Spleen (tissue), 13 donors: ENCODE results near the gene INTS15. TPM values are rescaled to one million over a fixed set of nuclear protein-coding genes. Genes with fewer than 3 reads are reported as not detected.
A peak's percentile ranks its signal among the peaks of the same experiment; 100 is the strongest.

Source experiments
- DNase-seq: peaks from one replicate; pipeline ENCODE4 v3.0.0-alpha.2; 2020
- H3K27ac ChIP-seq, 8 donors: fragments of 200-600 bp; sonication (generic) in 7 of 8; 1 replicate in 4 of 8; 2 replicates in 4 of 8; pipeline versions ENCODE4 v1.5.0 to v1.8.0; 2016 to 2021; ENCODE audit warnings: inconsistent platforms in 4 of 8, mild to moderate bottlenecking in 4 of 8, moderate library complexity in 1 of 8
- H3K27me3 ChIP-seq, 7 donors: fragments of 200-600 bp; sonication (generic) in 6 of 7; replicated peaks in 1 of 7; 1 replicate in 4 of 7; 2 replicates in 3 of 7; pipeline versions ENCODE4 v1.5.0 to v1.8.0; 2016 to 2021; ENCODE audit warnings: inconsistent platforms in 3 of 7, mild to moderate bottlenecking in 1 of 7
- H3K36me3 ChIP-seq, 6 donors: fragments of 200-600 bp; sonication (generic) in 5 of 6; 1 replicate in 4 of 6; 2 replicates in 2 of 6; pipeline versions ENCODE4 v1.5.0 to v1.8.0; 2016 to 2021; ENCODE audit warnings: inconsistent platforms in 2 of 6
- H3K4me1 ChIP-seq, 6 donors: fragments of 200-600 bp; sonication (generic) in 5 of 6; 1 replicate in 3 of 6; 2 replicates in 3 of 6; pipeline versions ENCODE4 v1.5.0 to v1.8.0; 2016 to 2021; ENCODE audit warnings: inconsistent platforms in 3 of 6
- H3K4me3 ChIP-seq, 8 donors: fragments of 200-600 bp; sonication (generic) in 7 of 8; 1 replicate in 4 of 8; 2 replicates in 4 of 8; pipeline versions ENCODE4 v1.5.0 to v1.8.0; 2016 to 2021; ENCODE audit warnings: inconsistent platforms in 4 of 8, mild to moderate bottlenecking in 4 of 8, moderate library complexity in 2 of 8
- H3K9me3 ChIP-seq, 8 donors: fragments of 200-600 bp; sonication (generic) in 7 of 8; 1 replicate in 4 of 8; 2 replicates in 4 of 8; pipeline versions ENCODE4 v1.5.0 to v1.8.0; 2016 to 2021; ENCODE audit warnings: inconsistent platforms in 4 of 8
- CTCF ChIP-seq, 11 experiments: fragments of 200-600 bp in 7 of 11; fragments of 450-650 bp in 4 of 11; sonication (generic) in 4 of 11; IDR thresholded peaks in 8 of 11; conservative IDR thresholded peaks in 3 of 11; 1 replicate in 7 of 11; 2 replicates in 4 of 11; pipeline versions ENCODE4 v1.4.0 to v1.8.0; 2016 to 2021; ENCODE audit warnings: antibody characterized with exemption in 11 of 11, inconsistent platforms in 4 of 11, mild to moderate bottlenecking in 1 of 11
- POLR2A ChIP-seq, 3 donors: fragments of 450-650 bp; IDR thresholded peaks; one replicate each; pipeline ENCODE4 v1.5.1; 2017; ENCODE audit warnings: antibody characterized with exemption in 3 of 3, mild to moderate bottlenecking in 1 of 3
- POLR2AphosphoS5 ChIP-seq, 3 donors: sonication (generic); formaldehyde crosslinking; IDR thresholded peaks; one replicate each; pipeline ENCODE4 v1.5.1; 2017; ENCODE audit warnings: antibody characterized with exemption in 3 of 3
- WGBS, 5 donors: extraction: QIAGEN DNeasy Blood & Tissue Kit in 3 of 5; methylation state at CpG; one replicate each; pipeline versions ENCODE4 v1.1.5 to v1.1.7; 2013 to 2018; 5-methylcytosine and 5-hydroxymethylcytosine counted together
- intact Hi-C: fragments of 100-400 bp; cut with DNase I; formaldehyde crosslinking; loops from one replicate; pipeline ENCODE4 v1.15.0; 2023; ENCODE audit warnings: low total_unique reads
- long read RNA-seq, 2 donors: transcript quantifications; one replicate each; lab custom pipeline, GENCODE V29; 2026
- polyA plus RNA-seq, 3 donors: library from polyadenylated mRNA; stranded (reverse); fragments of 200-250 nt; gene quantifications; one replicate each; pipeline ENCODE4 v1.2.1, GENCODE V29; 2013
- total RNA-seq, 7 donors: library from RNA; depleted of rRNA in 3 of 7; stranded (reverse); fragments of >200 nt in 3 of 7; fragmentation: NEBNext Ultra II Directional in 4 of 7; extraction: Animal tissue kit (Norgen Biotek cat#: 25700) in 4 of 7; gene quantifications; one replicate each; pipeline versions ENCODE4 v1.1.0 to v1.2.1, GENCODE V29; 2016 to 2021
- donor health status: healthy with polysubstance abuse.
- donor health status: DM: no; HTN: no; CAD: no; lungs with moderate emphysema.
- donor health status: DM: no; HTN: no; CAD: no.
- donor health status: Bipolar disorder and iron deficiency.
- donor health status: healthy.
- donor health status: DM: no; HTN: no; CAD: no.
- donor health status: DM: yes; HTN: yes; CAD: no.

Gene INTS15
- total RNA-seq = 10 to 100 TPM; 29.8 to 43.9 (median 37.8) TPM
- 10 to 100 TPM; 14.3 to 31.5 (median 27.2) TPM for polyA plus RNA-seq
- long read RNA-seq, donor 1, partial matches to known transcripts = 6 of 6 reads
- long read RNA-seq, donor 1, other reads (novel, unspliced or antisense) = 0 of 6 reads
- long read RNA-seq, donor 2, transcript C7orf26-201 (6 exons, 2,182 nt) = major isoform, 5 of 5 reads
- long read RNA-seq, donor 2, partial matches to known transcripts = 0 of 5 reads
- long read RNA-seq, donor 2, other reads (novel, unspliced or antisense) = 0 of 5 reads

- H3K27me3 ChIP-seq = no peaks in the 10 kb centered on the region
- 0 to 1% (median 0%) methylated on average over 24 to 107 of the region's 107 CpGs for WGBS, 5 donors
- intact Hi-C loops = loop anchor here (10.0 kb wide), 1 partner anchor 75 kb away; no protein-coding TSS in a partner anchor
- H3K27ac ChIP-seq = peak within 1 kb of the TSS; percentile 81 to 97 (median 92)
- H3K4me3 ChIP-seq = peak within 1 kb of the TSS; percentile 63 to 98 (median 87)
- TF ChIP-seq POLR2A (IDR thresholded peaks at IDR 0.05) = peak in 2 of 3 donors; percentile 30 to 72
- peak; percentile 5 to 97 (median 89) for TF ChIP-seq CTCF (IDR thresholded peaks at IDR 0.05 in 8 of 11, conservative IDR thresholded peaks at IDR 0.05 in 3 of 11)
- peak; percentile 77 to 85 (median 80) for TF ChIP-seq POLR2AphosphoS5 (IDR thresholded peaks at IDR 0.05)
- H3K9me3 ChIP-seq = no peaks in the 10 kb centered on the region
- DNase-seq = peak; percentile 96
- H3K4me1 ChIP-seq = peaks cover 7 to 38% (median 25%) of the 10 kb centered on the region in 6 donors
- peaks cover 0 to 79% (median 54%) of the 10 kb centered on the region in 6 donors for H3K36me3 ChIP-seq
Measured at GRCh38 chr7:6589829-6590644, at the start of gene INTS15. Gene INTS15, plus strand, starts transcription at chr7:6590021. Its CDS starts 263 bp downstream, at chr7:6590284.

- H3K4me1 ChIP-seq = peaks cover 0 to 10% (median 0%) of the 10 kb centered on the region in 6 donors
- no peak overlapping the region for H3K4me3 ChIP-seq
- no peaks in the 10 kb centered on the region for H3K36me3 ChIP-seq
- TF ChIP-seq POLR2A (IDR thresholded peaks at IDR 0.05) = no peak
- TF ChIP-seq POLR2AphosphoS5 (IDR thresholded peaks at IDR 0.05) = no peak
- TF ChIP-seq CTCF (IDR thresholded peaks at IDR 0.05 in 8 of 11, conservative IDR thresholded peaks at IDR 0.05 in 3 of 11) = no peak
- H3K9me3 ChIP-seq = no peaks in the 10 kb centered on the region
- no peak overlapping the region for H3K27ac ChIP-seq
- DNase-seq = no peak
- intact Hi-C loops = no loop called here
- WGBS, 5 donors = 81 to 94% (median 88%) methylated on average over 1 of the region's 1 CpG
- peaks cover 0 to 32% (median 8%) of the 10 kb centered on the region in 7 donors for H3K27me3 ChIP-seq
Measured at GRCh38 chr7:6542368-6542767, 47.5 kb upstream of the INTS15 start.

DNA sequence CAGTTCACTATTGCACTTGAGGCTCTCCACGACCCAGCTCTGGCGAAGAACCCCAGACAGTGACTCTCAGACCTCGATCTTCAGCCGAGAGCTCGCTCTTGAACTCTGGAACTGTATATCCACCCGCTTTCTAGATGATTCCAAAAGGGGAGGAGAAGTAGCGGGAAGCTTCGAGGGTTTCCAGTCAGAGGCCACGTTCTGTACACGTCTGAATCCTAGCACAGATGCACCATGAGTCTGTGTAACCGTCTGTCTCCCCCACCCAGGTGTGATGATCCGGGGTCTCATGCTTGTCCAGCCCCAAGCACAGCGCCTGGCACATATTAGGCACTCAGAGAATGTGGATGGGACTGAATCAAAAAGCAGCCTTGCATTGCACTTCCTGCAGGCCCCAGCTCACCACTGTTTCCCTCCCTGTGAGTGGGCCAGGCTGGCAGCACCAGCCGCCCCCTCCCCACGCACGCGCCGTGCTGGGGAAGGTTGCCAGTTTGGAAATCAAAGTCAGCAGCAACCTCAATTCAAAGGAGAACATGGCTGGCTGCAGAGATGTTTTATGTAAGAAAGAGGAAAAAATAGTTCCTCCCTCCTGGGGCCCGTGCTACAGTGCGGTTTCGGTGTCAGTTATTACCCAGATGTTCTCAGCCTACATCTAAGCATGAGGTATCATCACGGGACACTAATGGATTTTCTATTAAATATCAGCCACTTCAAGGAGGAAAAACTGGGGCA lies 44.3 kb upstream of the INTS15 start:
- intact Hi-C loops = no loop called here
- no peak overlapping the region for H3K27ac ChIP-seq
- peaks cover 0 to 10% (median 0%) of the 10 kb centered on the region in 6 donors for H3K4me1 ChIP-seq
- H3K9me3 ChIP-seq = no peaks in the 10 kb centered on the region
- peaks cover 0 to 3% (median 0%) of the 10 kb centered on the region in 7 donors for H3K27me3 ChIP-seq
- WGBS, 5 donors = 55 to 71% (median 57%) methylated on average over 22 of the region's 22 CpGs
- TF ChIP-seq POLR2AphosphoS5 (IDR thresholded peaks at IDR 0.05) = no peak
- TF ChIP-seq POLR2A (IDR thresholded peaks at IDR 0.05) = no peak
- TF ChIP-seq CTCF (IDR thresholded peaks at IDR 0.05 in 8 of 11, conservative IDR thresholded peaks at IDR 0.05 in 3 of 11) = no peak
- H3K36me3 ChIP-seq = no peaks in the 10 kb centered on the region
- H3K4me3 ChIP-seq = no peak overlapping the region
- no peak for DNase-seq
